WI38 (cell line): ENCODE measurements around the gene OPCML.
A peak's percentile ranks its signal among the peaks of the same experiment; 100 is the strongest.

Source experiments
- H3K4me3 ChIP-seq: 2 replicates; pipeline ENCODE4 v1.5.1; 2011; ENCODE audit warnings: low read depth, mild to moderate bottlenecking, control low read depth, low read length
- TF ChIP-seq, protein P1 (sequence below): IDR thresholded peaks from 2 replicates; pipeline ENCODE4 v1.5.1; 2012; ENCODE audit warnings: low read depth, mild to moderate bottlenecking, control low read depth, low read length

OPCML gene

DNA sequence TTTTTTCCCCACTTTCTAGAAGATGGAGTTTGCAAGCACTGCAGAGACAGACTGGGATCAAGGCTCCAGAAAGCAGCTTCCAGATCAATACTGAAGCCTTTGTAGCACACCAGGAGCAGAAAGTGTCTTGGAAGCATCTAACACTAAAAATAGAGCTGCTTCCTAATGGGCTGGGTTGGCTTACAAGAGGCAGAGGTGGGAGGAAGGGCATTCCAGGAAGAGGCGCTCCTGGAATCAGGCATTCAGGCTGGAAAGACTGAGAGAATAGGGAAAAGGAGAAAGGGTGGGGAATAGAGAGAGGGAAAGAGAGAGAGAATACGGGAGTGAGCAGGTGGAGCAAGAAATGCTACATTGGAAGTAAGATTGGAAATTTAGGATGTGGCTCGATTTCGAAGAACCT lies 395.9 kb downstream of the OPCML start:
- TF ChIP-seq, protein P1, sequence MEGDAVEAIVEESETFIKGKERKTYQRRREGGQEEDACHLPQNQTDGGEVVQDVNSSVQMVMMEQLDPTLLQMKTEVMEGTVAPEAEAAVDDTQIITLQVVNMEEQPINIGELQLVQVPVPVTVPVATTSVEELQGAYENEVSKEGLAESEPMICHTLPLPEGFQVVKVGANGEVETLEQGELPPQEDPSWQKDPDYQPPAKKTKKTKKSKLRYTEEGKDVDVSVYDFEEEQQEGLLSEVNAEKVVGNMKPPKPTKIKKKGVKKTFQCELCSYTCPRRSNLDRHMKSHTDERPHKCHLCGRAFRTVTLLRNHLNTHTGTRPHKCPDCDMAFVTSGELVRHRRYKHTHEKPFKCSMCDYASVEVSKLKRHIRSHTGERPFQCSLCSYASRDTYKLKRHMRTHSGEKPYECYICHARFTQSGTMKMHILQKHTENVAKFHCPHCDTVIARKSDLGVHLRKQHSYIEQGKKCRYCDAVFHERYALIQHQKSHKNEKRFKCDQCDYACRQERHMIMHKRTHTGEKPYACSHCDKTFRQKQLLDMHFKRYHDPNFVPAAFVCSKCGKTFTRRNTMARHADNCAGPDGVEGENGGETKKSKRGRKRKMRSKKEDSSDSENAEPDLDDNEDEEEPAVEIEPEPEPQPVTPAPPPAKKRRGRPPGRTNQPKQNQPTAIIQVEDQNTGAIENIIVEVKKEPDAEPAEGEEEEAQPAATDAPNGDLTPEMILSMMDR, result no peak
- H3K4me3 ChIP-seq, result no peak overlapping the region

DNA sequence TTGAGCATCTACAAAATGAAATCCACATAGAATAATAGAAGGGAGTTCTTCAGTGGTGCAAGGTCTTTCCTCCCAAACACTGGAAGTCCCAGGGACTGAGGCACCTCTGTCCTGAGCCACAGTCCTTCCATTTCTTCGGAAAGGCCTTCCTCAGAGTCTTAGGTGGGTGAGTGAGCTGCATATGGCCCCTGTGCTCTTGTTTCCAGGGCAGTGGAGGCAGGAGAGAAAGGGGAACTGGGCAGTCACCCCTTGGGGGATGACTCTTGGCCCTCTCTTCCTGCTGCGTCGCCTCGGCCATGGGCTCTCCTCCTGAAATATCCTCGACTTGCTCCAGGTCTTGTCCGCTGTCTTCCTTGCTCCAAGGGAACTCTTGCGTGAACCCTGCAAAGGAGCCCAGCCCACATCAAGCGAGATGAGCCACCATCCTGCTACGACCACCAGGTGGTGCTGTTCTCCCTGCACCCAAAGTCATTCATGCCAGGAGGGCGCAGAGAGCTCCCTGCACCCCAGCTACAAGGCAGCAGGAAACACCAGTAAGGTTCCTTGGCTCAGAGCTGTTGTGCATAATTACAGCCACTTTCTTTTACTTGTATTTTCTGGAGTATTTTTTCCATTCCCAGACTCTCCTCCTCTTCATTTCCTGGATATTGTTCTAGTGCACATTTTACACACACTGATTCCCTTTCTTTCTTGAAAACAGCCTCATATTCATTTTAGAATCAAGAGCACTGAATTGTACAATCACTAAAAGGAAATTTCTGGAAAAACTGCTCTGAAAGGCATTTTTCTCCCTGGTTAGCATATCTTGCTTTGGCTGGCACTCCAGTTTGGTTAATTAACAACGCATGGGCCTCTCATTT lies 397.8 kb downstream of the OPCML start:
- TF ChIP-seq, protein P1, result 0 out of 2 replicates have a peak, but pooled peaks have one; percentile 9
- no peak overlapping the region for H3K4me3 ChIP-seq

DNA sequence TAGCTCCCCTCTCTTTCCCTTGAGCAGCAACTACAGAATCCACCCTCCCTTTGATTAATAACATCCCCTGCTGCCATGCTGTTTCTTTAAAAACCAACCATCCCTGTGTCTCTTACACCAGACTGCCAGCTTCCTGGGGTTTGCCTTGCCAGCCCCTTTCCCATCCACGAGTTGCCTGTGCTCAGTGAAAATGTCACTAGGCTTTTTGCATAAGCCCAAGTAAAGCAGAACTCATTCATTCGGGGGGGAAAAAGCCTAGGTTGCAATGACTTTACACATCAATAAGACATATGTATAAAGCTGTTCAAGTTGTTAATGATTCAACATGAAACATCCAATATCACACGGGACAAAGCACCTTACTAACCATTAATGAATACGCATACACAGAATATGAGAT lies 398.7 kb downstream of the OPCML start:
- TF ChIP-seq, protein P1, result no peak
- H3K4me3 ChIP-seq, result no peak overlapping the region

DNA sequence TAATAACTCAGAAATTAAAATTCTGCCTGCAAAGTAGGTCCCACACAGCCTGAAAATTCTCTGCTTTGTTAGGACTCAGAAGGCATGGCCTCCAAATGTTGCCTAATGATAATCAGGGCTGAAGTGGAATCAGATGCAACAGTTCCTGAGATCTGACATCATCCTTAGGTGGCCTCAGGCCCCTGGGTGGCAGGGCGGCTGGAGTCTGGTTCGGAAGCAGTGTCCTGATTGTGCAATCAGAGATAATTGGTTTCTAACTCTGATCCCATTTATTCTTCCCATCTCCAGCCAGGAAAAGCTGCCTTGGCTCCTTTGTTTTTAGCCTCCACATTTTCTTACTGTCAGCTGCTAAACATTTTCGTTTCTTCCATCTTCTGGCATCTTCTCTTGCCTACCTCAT lies 399.3 kb downstream of the OPCML start:
- H3K4me3 ChIP-seq, result no peak overlapping the region
- TF ChIP-seq, protein P1, result no peak

DNA sequence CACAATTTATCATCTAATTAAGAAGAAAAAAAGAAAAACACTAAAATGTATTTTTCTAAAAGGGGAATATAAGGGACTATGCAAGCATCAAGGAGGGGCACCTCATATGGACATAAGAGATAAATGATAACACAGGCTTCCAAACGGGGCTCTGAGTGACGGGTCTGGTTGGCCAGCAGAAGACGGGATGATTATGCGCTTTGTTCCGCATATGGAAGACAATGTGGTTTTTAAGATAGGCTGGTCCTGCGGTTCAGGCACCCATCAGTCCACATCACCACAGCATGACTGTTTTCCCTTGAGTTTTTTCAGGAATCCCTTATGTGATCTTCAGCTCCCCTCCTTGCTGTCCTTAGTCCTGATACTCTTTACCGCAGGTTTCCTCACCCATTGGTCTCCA lies 404.6 kb downstream of the OPCML start:
- TF ChIP-seq, protein P1, result no peak
- no peak overlapping the region for H3K4me3 ChIP-seq

DNA sequence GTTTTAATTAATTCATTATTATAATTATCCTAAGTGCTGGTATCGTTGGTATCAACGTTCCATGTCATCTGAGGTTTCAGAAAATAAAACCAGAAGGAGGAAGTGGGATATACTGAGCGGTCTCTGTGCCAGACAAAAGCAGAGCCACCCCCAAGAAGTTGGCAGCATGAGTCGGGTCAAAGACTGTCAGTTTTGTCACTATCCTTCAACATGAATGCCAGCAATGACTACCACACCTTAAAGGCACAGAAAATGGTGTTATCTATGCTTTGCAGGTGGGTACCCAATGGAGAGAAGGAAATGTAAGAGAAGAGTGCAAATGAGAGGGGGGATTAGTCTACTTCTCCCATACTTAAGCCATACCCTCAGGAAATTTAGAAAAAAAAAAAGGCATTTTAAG lies 408.5 kb downstream of the OPCML start:
- H3K4me3 ChIP-seq, result no peak overlapping the region
- TF ChIP-seq, protein P1, result no peak

DNA sequence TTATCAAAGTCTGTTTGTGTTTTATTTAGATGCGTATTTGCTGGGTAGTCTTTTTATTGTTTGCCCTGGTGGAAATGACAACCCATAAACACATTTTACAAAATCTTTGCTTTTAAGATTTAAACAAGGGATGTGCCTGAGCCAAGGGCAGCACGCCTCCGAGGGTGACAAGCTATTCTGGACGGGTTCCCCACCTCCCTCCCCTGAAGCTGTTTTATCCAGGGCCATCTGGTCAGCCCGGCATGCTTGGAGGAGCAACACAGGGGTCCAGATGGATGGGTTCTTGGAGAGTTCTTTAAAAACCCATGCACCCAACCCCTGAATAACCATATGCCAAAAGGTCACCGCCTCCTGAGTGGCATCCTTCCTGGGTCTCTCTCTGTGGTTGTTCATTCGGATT lies 408.9 kb downstream of the OPCML start:
- no peak overlapping the region for H3K4me3 ChIP-seq
- TF ChIP-seq, protein P1, result no peak
